Fibroblast of mammary gland (primary cell): ENCODE measurements around the gene MATK.

ENCODE experiments used
- DNase-seq: peaks from one replicate; pipeline ENCODE4 v3.0.0-alpha.2; 2010; ENCODE audit warnings: low read depth
- H3K4me3 ChIP-seq: 2 replicates; pipeline ENCODE4 v1.5.1; 2011; ENCODE audit warnings: low read depth, mild to moderate bottlenecking, low read length, moderate library complexity; ENCODE audit not compliant: control insufficient read depth
- CTCF ChIP-seq: conservative IDR thresholded peaks from 2 replicates; pipeline ENCODE4 v1.5.1; 2011; ENCODE audit warnings: low read depth, low read length, inconsistent platforms; ENCODE audit not compliant: control insufficient read depth, insufficient read depth

MATK gene

GRCh38 chr19:3730457-3730958 is 55.7 kb downstream of the MATK start:
- no peak for DNase-seq
- no peak for TF ChIP-seq CTCF
- H3K4me3 ChIP-seq: no peak overlapping the region
